Calu3 (cell line): ENCODE data around the gene VSX1. TPM values are rescaled to one million over a fixed set of nuclear protein-coding genes. Genes with fewer than 3 reads are reported as not detected.

ENCODE experiments used
- BruUV-seq: library from RNA; stranded (reverse); fragments of 400-500 nt; replicated peaks from 2 replicates; lab custom pipeline; 2021; lab: Mats Ljungman, UMichigan
- CTCF ChIA-PET: fragments of 300-600 bp; sonication (Branson Sonifier 250); formaldehyde crosslinking; loops from one replicate; lab custom pipeline; 2022; ENCODE audit warnings: antibody characterized with exemption; lab: Charles Lee
- DNase-seq: peaks from one replicate; pipeline ENCODE4 v3.0.0; 2022
- H3K27ac Mint-ChIP-seq: one replicate; pipeline ENCODE4 v1.8.0; 2022; ENCODE audit warnings: mixed read lengths; ENCODE audit not compliant: unreplicated experiment
- H3K27me3 Mint-ChIP-seq: one replicate; pipeline ENCODE4 v1.8.0; 2022; ENCODE audit warnings: mixed read lengths; ENCODE audit not compliant: unreplicated experiment
- H3K36me3 Mint-ChIP-seq: one replicate; pipeline ENCODE4 v1.8.0; 2022; ENCODE audit warnings: mild to moderate bottlenecking, moderate library complexity, mixed read lengths; ENCODE audit not compliant: insufficient read depth, unreplicated experiment
- H3K4me1 Mint-ChIP-seq: one replicate; pipeline ENCODE4 v1.8.0; 2022; ENCODE audit warnings: mild to moderate bottlenecking, low read depth, mixed read lengths; ENCODE audit not compliant: unreplicated experiment
- H3K4me3 Mint-ChIP-seq: one replicate; pipeline ENCODE4 v1.8.0; 2022; ENCODE audit warnings: mild to moderate bottlenecking, low read depth, moderate library complexity, mixed read lengths; ENCODE audit not compliant: unreplicated experiment
- H3K9me3 Mint-ChIP-seq: one replicate; pipeline ENCODE4 v1.8.0; 2022; ENCODE audit warnings: low read depth, mixed read lengths; ENCODE audit not compliant: unreplicated experiment
- CTCF ChIP-seq: fragments of 200-600 bp; IDR thresholded peaks from one replicate; pipeline ENCODE4 v1.8.0; 2022; ENCODE audit warnings: antibody characterized with exemption; ENCODE audit not compliant: unreplicated experiment
- intact Hi-C: fragments of 100-400 bp; cut with micrococcal nuclease; formaldehyde crosslinking; loops from one replicate; pipeline ENCODE4 v1.10.0; 2022; ENCODE audit not compliant: unreplicated experiment
- total RNA-seq: library from RNA; stranded (reverse); gene quantifications from 2 replicates; pipeline ENCODE4 v1.2.3, GENCODE V29; 2022

VSX1 gene
- total RNA-seq, 1 experiment from 2014 or later: not detected

DNA sequence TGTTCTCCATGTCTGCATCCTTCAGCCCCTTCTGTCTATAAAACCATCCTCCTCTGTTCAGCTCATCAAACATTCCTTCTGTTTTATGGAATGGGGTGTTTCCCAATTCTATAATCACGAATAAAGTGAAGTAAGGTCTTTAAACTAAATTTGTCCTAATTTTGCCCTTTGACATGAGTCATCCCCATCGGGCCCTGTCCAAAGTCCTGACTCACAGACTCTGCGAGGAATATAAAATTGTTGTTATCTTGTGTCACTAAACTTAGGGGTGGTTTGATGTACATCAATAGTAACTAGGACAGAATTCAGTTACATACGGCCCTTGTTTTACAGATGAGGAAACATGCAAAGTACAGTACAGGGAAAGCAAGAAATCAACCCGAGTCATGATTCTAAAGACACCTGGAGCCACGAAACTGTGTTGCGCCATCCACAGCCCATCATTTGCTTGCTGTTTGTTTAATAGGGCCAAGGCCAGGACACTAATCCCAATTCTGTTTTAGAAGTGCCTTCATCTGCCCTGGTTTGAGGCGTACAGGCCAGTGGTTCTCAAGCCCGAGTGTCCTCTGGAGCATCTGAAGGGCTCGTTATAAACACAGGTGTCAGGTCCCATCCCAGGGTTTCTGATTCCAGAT is 26.8 kb downstream of the VSX1 start:
- BruUV-seq: no TSS peak
- Mint-ChIP-seq H3K27me3 (peaks cover under 1% of the 10 kb centered on the region), H3K4me1 (peaks cover under 1% of the 10 kb centered on the region), H3K4me3 (no peak overlapping the region), H3K9me3 (no peaks in the 10 kb centered on the region), H3K27ac (no peak overlapping the region), H3K36me3 (peaks cover 9% of the 10 kb centered on the region)
- intact Hi-C loops: no loop called here
- no peak for TF ChIP-seq CTCF
- DNase-seq: no peak
- CTCF ChIA-PET: no interaction called here

DNA sequence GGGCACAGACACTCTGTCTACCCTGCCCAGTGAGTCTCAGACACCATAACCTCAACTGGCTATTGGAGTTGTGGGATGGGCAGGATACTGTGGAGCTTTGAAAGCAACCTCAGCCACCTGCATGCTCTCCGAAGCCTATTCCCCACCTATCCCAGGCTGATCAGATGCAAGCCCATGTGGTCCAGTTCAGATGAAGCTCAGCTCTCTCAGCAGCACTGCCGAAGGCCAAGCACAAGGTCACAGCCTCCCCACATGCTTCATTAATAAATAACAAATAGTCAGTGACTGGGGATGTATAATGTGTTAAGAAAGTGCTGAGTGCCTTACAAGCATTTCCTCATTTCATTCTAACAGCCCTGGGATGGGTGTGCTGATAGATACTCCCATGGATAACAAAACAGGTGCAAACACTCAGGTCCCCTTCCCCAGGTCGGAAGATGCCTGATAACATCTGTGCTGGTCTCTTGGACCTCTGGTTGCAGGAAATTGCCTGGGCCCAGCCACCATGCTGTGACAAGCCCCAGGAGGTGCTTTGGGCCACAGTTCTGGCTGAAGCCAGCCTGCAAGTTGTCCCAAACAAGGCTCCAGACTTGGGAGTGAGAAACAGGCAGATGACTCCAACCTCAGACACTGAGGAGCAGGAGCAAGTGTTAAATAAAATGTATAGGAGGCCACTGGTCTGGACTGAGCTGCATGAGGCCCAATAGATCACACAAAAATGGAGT is 27.7 kb downstream of the VSX1 start:
- no peak for DNase-seq
- H3K36me3 Mint-ChIP-seq: peaks cover 9% of the 10 kb centered on the region
- H3K9me3 Mint-ChIP-seq: no peaks in the 10 kb centered on the region
- no peak overlapping the region for H3K4me3 Mint-ChIP-seq
- no TSS peak for BruUV-seq
- H3K27ac Mint-ChIP-seq: no peak overlapping the region
- no peaks in the 10 kb centered on the region for H3K27me3 Mint-ChIP-seq
- TF ChIP-seq CTCF: no peak
- no peaks in the 10 kb centered on the region for H3K4me1 Mint-ChIP-seq
- intact Hi-C loops: no loop called here
- CTCF ChIA-PET: no interaction called here

- no peak for DNase-seq
- intact Hi-C loops: no loop called here
- Mint-ChIP-seq H3K36me3 (peaks cover 9% of the 10 kb centered on the region), H3K4me1 (no peaks in the 10 kb centered on the region), H3K27ac (no peak overlapping the region), H3K4me3 (no peak overlapping the region), H3K27me3 (no peaks in the 10 kb centered on the region), H3K9me3 (no peaks in the 10 kb centered on the region)
- BruUV-seq: no TSS peak
- CTCF ChIA-PET: no interaction called here
- no peak for TF ChIP-seq CTCF
These were observed 28.5 kb downstream of the VSX1 start for GRCh38 chr20:25053255-25054031.

DNA sequence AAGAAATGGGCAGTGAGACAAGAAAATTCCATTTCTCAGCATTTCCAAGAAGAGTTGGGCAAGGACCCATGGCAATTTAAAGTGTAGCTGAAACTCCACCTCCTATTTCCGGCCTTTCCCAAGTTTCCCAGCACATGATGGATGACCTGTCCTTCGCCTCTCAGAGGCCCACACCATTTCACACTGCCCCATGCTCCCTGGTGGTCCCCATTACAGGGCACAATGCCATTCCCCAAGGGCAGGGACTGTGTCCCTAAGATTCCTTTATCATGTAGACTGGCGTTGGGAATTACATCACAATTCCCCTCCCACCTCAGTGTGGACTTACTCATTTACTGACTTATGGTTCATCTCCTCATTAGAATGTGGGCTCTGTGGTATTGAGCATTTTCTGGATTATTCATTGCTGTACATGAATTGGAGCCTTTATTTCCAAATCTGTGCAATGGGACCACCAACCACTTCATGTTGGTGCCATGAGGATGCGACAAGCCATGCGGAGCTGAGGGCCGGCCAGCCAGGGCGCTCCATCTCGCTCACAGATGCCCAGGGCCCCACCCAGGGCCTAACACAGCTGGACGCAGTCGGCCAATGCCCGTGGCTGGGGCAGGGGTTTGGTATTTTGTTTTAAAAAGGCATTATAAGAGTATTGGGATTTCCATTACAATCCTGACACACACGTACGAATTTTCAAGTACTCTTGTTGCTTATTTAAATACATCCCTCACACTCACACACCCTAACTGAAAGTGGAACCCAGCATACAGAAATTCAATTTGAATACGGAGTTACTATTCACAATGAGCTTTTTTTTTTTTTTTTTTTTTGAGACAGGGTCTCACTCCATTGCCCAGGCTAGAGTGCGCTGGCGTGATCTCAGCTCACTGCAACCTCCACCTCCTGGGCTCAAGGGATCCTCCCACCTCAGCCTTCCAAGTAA is 29.4 kb downstream of the VSX1 start:
- Mint-ChIP-seq H3K9me3 (no peaks in the 10 kb centered on the region), H3K4me1 (no peaks in the 10 kb centered on the region), H3K27ac (no peak overlapping the region), H3K4me3 (no peak overlapping the region), H3K27me3 (no peaks in the 10 kb centered on the region), H3K36me3 (peaks cover 9% of the 10 kb centered on the region)
- CTCF ChIA-PET: no interaction called here
- no peak for DNase-seq
- intact Hi-C loops: no loop called here
- BruUV-seq: no TSS peak
- no peak for TF ChIP-seq CTCF
